SK-N-SH (cell line): ENCODE results near the gene PCIF1. TPM values are rescaled to one million over a fixed set of nuclear protein-coding genes. Genes with fewer than 3 reads are reported as not detected.

Experiments used
- CTCF ChIA-PET: fragments of 300-600, 350-600 bp; formaldehyde crosslinking; extraction: SDS; loops from one replicate; lab custom pipeline; 2021; lab: Yijun Ruan, JAX
- POLR2A ChIA-PET: fragments of 350-600 bp; sonication (Branson Sonifier 250); formaldehyde crosslinking; extraction: SDS; loops from one replicate; lab custom pipeline; 2020; ENCODE audit warnings: antibody characterized with exemption, inconsistent platforms; lab: Yijun Ruan, JAX
- DNase-seq: peaks from one replicate; pipeline ENCODE4 v3.0.0; 2012
- H2AFZ ChIP-seq: fragments of 200-600 bp; sonication (generic); 2 replicates; pipeline ENCODE4 v1.8.1; 2016; ENCODE audit warnings: antibody characterized with exemption, mild to moderate bottlenecking, low read depth
- H3F3A ChIP-seq: fragments of 200-600 bp; sonication (generic); replicated peaks from 2 replicates; pipeline ENCODE3; 2016; ENCODE audit warnings: antibody characterized with exemption, mild to moderate bottlenecking; ENCODE audit not compliant: insufficient read depth
- H3K27ac ChIP-seq, 2 experiments: fragments of 200-500 bp in 1 of 2; fragments of 200-600 bp in 1 of 2; sonication (Bioruptor generic) in 1 of 2; sonication (generic), shearing (Covaris generic) in 1 of 2; 2 replicates each; pipeline versions ENCODE4 v1.5.1 to v1.6.1; 2014 to 2016; ENCODE audit warnings: low read depth in 2 of 2, inconsistent platforms in 1 of 2, low read length in 1 of 2, mild to moderate bottlenecking in 1 of 2, mixed read lengths in 1 of 2
- H3K27me3 ChIP-seq: fragments of 200-600 bp; sonication (generic), shearing (Covaris generic); 2 replicates; pipeline ENCODE4 v1.6.1; 2016; ENCODE audit warnings: mixed run types; ENCODE audit not compliant: insufficient read depth
- H3K36me3 ChIP-seq, 2 experiments: fragments of 200-500 bp in 1 of 2; fragments of 200-600 bp in 1 of 2; sonication (Bioruptor generic) in 1 of 2; sonication (generic) in 1 of 2; replicated peaks in 1 of 2; 2 replicates each; pipeline versions ENCODE3 to v1.5.1; 2014 to 2016; ENCODE audit warnings: low read length in 1 of 2, mild to moderate bottlenecking in 1 of 2; ENCODE audit not compliant: insufficient read depth in 2 of 2, control insufficient read depth in 1 of 2
- H3K4me1 ChIP-seq, 2 experiments: fragments of 200-500 bp in 1 of 2; fragments of 200-600 bp in 1 of 2; sonication (Bioruptor generic) in 1 of 2; sonication (generic), shearing (Covaris generic) in 1 of 2; 2 replicates each; pipeline versions ENCODE4 v1.5.1 to v1.6.1; 2014 to 2016; ENCODE audit warnings: low read depth in 1 of 2, low read length in 1 of 2, mixed run types in 1 of 2; ENCODE audit not compliant: insufficient read depth in 2 of 2, control insufficient read depth in 1 of 2
- H3K4me2 ChIP-seq: fragments of 200-600 bp; sonication (generic), shearing (Covaris generic); 2 replicates; pipeline ENCODE4 v1.6.1; 2017; ENCODE audit warnings: mixed run types
- H3K4me3 ChIP-seq, 2 experiments: fragments of 200-500 bp in 1 of 2; fragments of 200-600 bp in 1 of 2; sonication (Bioruptor generic) in 1 of 2; sonication (generic), shearing (Covaris generic) in 1 of 2; 2 replicates each; pipeline versions ENCODE4 v1.5.1 to v1.8.1; 2014 to 2016; ENCODE audit warnings: low read depth in 2 of 2, inconsistent platforms in 1 of 2, low read length in 1 of 2, mild to moderate bottlenecking in 1 of 2, mixed read lengths in 1 of 2, moderate library complexity in 1 of 2
- H3K79me2 ChIP-seq: fragments of 200-600 bp; sonication (generic); 2 replicates; pipeline ENCODE4 v1.8.1; 2017; ENCODE audit warnings: mild to moderate bottlenecking; ENCODE audit not compliant: insufficient read depth
- H3K9ac ChIP-seq: fragments of 200-600 bp; sonication (generic); 2 replicates; pipeline ENCODE4 v1.6.1; 2017; ENCODE audit warnings: mixed run types
- H3K9me2 ChIP-seq: fragments of 200-600 bp; sonication (generic); 2 replicates; pipeline ENCODE4 v1.6.1; 2017; ENCODE audit warnings: mixed run types
- H3K9me3 ChIP-seq: fragments of 200-600 bp; sonication (generic); 2 replicates; pipeline ENCODE4 v1.6.1; 2017; ENCODE audit warnings: mixed run types, mild to moderate bottlenecking, moderate library complexity
- H4K20me1 ChIP-seq: fragments of 200-600 bp; sonication (generic); 2 replicates; pipeline ENCODE4 v1.6.1; 2017; ENCODE audit warnings: mild to moderate bottlenecking, mixed run types; ENCODE audit not compliant: insufficient read depth
- MXI1 ChIP-seq: IDR thresholded peaks from 2 replicates; pipeline ENCODE4 v1.6.1; 2012; ENCODE audit warnings: mild to moderate bottlenecking, low read depth, low read length, improper control_type of control experiment
- NFIC ChIP-seq: IDR thresholded peaks from 2 replicates; pipeline ENCODE4 v1.4.0; 2012; ENCODE audit warnings: borderline replicate concordance
- RAD21 ChIP-seq: IDR thresholded peaks from 2 replicates; pipeline ENCODE4 v1.6.1; 2012; ENCODE audit warnings: mild to moderate bottlenecking, low read length
- SMC3 ChIP-seq: IDR thresholded peaks from 2 replicates; pipeline ENCODE4 v1.6.1; 2012; ENCODE audit warnings: low read depth, low read length, improper control_type of control experiment
- USF2 ChIP-seq: fragments of 150-350 bp; IDR thresholded peaks from 2 replicates; pipeline ENCODE4 v1.6.1; 2017; ENCODE audit warnings: antibody characterized with exemption, low read length, low read depth, borderline replicate concordance
- ZBTB33 ChIP-seq: IDR thresholded peaks from 2 replicates; pipeline ENCODE4 v1.4.0; 2012; ENCODE audit warnings: low read depth, borderline replicate concordance
- WGBS: methylation state at CpG from one replicate; pipeline ENCODE4 v1.1.6; 2017; ENCODE audit warnings: low lambda C conversion rate; 5-methylcytosine and 5-hydroxymethylcytosine counted together
- polyA plus RNA-seq, 3 experiments: library from polyadenylated mRNA; depleted of rRNA; stranded (reverse); fragments of >200 nt; gene quantifications; 2 replicates each; pipeline ENCODE4 v1.2.3, GENCODE V29; 2012
- TF ChIP-seq, protein P1 (sequence below): IDR thresholded peaks from 2 replicates; pipeline ENCODE4 v1.4.0; 2012; ENCODE audit warnings: low read depth, borderline replicate concordance
- TF ChIP-seq, protein P2 (sequence below): IDR thresholded peaks from 2 replicates; pipeline ENCODE4; 2012

PCIF1 gene
- polyA plus RNA-seq, 1 of the 3 experiments (the other 2 are of a cell fraction): 23.1 TPM

DNA sequence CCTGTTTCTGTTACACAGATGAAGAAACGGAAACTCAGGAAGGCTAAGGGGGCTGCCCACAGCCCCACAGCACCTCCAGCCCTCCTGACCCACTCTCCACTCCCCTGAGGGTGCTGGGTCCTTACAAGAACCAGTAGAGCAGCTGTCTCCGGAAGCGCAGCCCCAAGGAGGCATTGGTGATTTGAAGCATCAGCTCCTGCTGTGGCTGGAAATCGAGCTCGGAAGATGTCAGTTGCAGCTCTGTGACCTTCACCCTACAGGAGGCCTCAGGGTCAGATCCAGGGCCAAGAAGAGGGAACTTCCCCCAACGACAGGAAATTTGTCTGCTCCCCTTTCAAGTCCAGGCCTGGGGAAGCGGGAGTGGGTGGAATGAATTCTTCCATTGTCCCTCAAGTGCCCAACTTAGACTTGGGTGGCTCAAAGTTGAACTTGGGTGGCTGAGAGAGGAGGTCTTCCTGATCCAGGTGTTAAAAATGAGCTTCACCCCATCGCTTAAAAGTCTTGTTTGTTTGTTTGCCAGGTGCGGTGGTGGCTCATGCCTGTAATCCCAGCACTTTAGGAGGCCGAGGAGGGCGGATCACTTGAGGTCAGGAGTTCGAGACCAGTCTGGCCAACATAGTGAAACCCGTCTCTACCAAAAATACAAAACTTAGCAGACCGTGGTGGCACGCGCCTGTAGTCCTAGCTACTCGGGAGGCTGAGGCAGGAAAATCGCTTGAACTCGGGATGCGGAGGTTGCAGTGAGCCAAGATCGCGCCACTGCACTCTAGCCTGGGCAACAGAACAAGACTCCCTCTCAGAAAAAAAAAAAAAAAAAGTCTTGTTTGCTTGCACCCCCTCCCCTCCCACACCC, 24.4 kb upstream of the PCIF1 start:
- 80% methylated on average over 19 of the region's 22 CpGs for WGBS
- peak overlapping the region; percentile 21; the same call in 1 of the 2 replicates for H2AFZ ChIP-seq
- H3F3A ChIP-seq: peaks cover 9% of the 10 kb centered on the region
- no peak for TF ChIP-seq USF2
- TF ChIP-seq, protein P1, sequence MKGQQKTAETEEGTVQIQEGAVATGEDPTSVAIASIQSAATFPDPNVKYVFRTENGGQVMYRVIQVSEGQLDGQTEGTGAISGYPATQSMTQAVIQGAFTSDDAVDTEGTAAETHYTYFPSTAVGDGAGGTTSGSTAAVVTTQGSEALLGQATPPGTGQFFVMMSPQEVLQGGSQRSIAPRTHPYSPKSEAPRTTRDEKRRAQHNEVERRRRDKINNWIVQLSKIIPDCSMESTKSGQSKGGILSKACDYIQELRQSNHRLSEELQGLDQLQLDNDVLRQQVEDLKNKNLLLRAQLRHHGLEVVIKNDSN: no peak
- no peak for TF ChIP-seq NFIC
- TF ChIP-seq SMC3: no peak
- TF ChIP-seq, protein P2, sequence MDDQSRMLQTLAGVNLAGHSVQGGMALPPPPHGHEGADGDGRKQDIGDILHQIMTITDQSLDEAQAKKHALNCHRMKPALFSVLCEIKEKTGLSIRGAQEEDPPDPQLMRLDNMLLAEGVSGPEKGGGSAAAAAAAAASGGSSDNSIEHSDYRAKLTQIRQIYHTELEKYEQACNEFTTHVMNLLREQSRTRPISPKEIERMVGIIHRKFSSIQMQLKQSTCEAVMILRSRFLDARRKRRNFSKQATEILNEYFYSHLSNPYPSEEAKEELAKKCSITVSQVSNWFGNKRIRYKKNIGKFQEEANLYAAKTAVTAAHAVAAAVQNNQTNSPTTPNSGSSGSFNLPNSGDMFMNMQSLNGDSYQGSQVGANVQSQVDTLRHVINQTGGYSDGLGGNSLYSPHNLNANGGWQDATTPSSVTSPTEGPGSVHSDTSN: no peak
- no peak for TF ChIP-seq ZBTB33
- no peak for TF ChIP-seq MXI1
- TF ChIP-seq RAD21: no peak
- CTCF ChIA-PET: interaction anchor here (1.1 to 2.0 kb wide), 4 partner anchors 18 to 75 kb away, joined by 3 to 13 read pairs (median 4); partner anchors contain the start of genes CTSA and NEURL2
- POLR2A ChIA-PET: interaction anchor here (0.6 to 3.2 kb wide), 6 partner anchors 9 to 120 kb away, joined by 3 to 46 read pairs (median 5); partner anchors contain the start of genes CTSA, NEURL2, PCIF1 and ZSWIM1
- peaks cover 10% of the 10 kb centered on the region for H3K79me2 ChIP-seq
- H3K9me2 ChIP-seq: no peaks in the 10 kb centered on the region
- peak overlapping the region; percentile 55 for H3K4me2 ChIP-seq
- no peaks in the 10 kb centered on the region for H3K9me3 ChIP-seq
- H3K27ac ChIP-seq: peak overlapping the region; percentile 8 to 40; a peak in 1 of 4 replicates
- no peak overlapping the region for H3K9ac ChIP-seq
- no peaks in the 10 kb centered on the region; the same call in 1 of the 2 replicates for H4K20me1 ChIP-seq
- peak overlapping the region; percentile 25 to 52; a peak in 3 of 4 replicates for H3K4me3 ChIP-seq
- no peak for DNase-seq
- peaks cover 7 to 8% of the 10 kb centered on the region in 2 experiments; a peak in 1 of 4 replicates for H3K4me1 ChIP-seq
- peaks cover 16 to 21% of the 10 kb centered on the region in 2 experiments for H3K36me3 ChIP-seq
- H3K27me3 ChIP-seq: no peaks in the 10 kb centered on the region
